ENCODE results near the gene POTEF.
"Not testable (repeated sequence)": the region's sequence is repeated elsewhere in the genome, so short reads cannot be mapped to it uniquely, and the experiment has no call there.

The POTEF gene

GRCh38 chr2:130129120-130129829 is at the start of gene POTEF:
Gene POTEF (minus strand): TSS chr2:130129222. CDS start chr2:130120515, 8,707 bp downstream.
- DNase-seq (ENCODE audit: extremely low spot score); POLR2A ChIA-PET; CTCF ChIA-PET: not testable (repeated sequence)

- POLR2A ChIA-PET: not testable (repeated sequence)
Observed at GRCh38 chr2:130174866-130175265, 45.8 kb upstream of the POTEF start.

DNA sequence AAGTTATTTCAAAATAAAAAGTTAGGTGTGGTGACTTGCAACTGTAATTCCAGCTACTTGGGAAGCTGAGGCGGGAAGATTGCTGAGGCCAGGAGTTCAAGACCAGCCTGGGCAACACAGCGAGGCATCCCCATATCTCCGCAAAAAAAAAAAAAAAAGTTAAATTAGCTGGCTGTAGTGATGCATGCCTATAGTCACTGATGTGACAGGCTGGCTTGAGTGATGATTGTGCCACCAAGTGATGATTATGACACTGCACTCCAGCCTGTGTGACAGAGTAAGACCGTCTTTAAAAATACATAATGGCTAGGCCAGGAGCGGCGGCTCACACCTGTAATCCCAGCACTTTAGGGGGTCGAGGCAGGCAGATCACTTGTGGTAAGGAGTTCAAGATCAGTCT is 40.9 kb upstream of the POTEF start:
- TF ChIP-seq CTCF (IDR thresholded peaks at IDR 0.05; ENCODE audit: control extremely low read depth, extremely low read depth, low read depth, missing control alignments): no peak
- no peak for DNase-seq (ENCODE audit: extremely low spot score)
- ChIA-PET CTCF (interaction anchor here (1.3 to 4.5 kb wide), 2 partner anchors 11 kb away, joined by 4 to 16 read pairs; partner anchors contain the start of gene SMPD4), POLR2A (interaction anchor here (0.6 kb wide), 1 partner anchor 10 kb away, joined by 12 read pairs; no protein-coding TSS in a partner anchor)

More at GRCh38 chr2:130174866-130175265, 45.8 kb upstream of the POTEF start:
- DNase-seq (ENCODE audit: extremely low spot score): not testable (repeated sequence)
- CTCF ChIA-PET: interaction anchor here (1.0 kb wide), 1 partner anchor 151 kb away, joined by 3 read pairs; no protein-coding TSS in a partner anchor

GRCh38 chr2:130169163-130169562 is 40.1 kb upstream of the POTEF start:
- ChIA-PET POLR2A (interaction anchor here (0.7 kb wide), 1 partner anchor 13 kb away, joined by 4 read pairs; no protein-coding TSS in a partner anchor), CTCF (interaction anchor here (4.5 kb wide), 1 partner anchor 12 kb away, joined by 16 read pairs; the partner anchor contains the start of gene SMPD4)
- not testable (repeated sequence) for DNase-seq (ENCODE audit: extremely low spot score)

DNA sequence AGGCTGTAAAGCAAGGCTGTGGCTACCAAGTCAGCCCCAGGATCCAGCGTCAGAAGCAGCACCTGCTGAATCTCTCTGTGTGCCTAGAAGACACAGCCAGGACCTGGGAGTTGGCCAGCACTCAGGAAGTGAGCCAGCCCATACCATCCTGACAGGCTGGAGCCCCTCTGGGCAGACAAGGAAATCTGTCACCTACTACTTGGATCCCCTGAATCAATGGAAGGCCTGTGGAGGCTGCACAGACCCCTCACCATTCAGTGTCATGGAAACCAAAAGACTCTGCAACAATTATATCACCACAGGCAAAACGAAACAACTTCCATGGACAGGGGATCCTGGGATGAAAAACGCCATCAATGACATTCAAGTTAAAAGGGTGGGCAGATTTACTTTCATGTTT is 37.6 kb upstream of the POTEF start:
- DNase-seq (ENCODE audit: extremely low spot score); POLR2A ChIA-PET; CTCF ChIA-PET: not testable (repeated sequence)

DNA sequence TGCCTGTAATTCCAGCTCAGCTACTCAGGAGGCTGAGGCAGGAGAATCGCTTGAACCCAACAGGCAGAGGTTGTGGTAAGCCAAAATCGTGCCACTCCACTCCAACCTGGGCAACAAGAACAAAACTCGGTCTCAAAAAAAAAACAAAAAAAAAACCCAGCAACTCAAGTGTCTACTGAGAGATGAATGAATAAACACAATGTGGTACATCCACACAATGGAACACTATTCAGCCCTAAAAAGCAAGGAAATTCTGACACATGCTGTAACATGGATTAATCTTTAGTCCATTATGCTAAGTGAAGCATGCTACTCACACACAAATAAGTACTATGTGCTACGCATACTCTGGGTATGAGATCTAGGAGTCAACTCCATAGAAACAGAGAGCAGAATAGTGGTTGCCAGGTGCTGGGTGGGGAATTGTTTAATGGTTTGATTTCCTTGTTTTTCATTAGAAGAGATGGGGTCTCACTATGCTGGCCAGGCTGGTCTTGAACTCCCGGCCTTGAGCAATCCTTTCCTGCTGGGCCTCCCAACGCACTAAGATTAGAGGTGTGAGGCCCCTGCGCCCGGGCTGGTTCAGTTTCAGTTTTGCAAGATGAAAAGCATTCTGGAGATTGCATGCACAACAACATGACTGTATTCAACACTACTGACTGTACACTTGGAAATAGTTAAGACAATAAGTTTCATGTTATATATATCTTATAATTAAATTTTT is 36.4 kb upstream of the POTEF start:
- ChIA-PET POLR2A (no interaction called here), CTCF (no interaction called here)
- DNase-seq (ENCODE audit: extremely low spot score): no peak
- no peak for TF ChIP-seq CTCF (IDR thresholded peaks at IDR 0.05; ENCODE audit: control extremely low read depth, extremely low read depth, low read depth, missing control alignments)

DNA sequence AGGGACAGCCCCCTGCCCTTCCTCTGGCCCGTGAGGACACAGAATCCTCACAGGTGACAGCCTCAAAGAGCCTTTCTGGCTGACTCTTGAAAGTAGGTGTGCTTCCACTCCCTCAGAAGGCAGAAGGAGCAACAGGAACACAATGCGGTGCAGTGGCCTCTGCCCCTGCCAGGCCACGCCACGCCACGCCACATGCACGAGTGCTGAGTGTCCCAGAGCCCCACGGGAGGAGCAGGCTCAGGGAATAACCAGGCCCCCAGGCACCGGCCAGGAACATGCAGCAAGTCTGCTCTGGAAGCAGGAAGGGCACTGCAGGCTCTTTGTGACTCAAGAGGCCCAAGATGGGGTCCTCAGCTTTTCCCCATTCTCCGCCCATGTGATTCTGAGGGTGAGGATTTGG is 33.9 kb upstream of the POTEF start:
- TF ChIP-seq CTCF (IDR thresholded peaks at IDR 0.05; ENCODE audit: control extremely low read depth, extremely low read depth, low read depth, missing control alignments): no peak
- CTCF ChIA-PET: no interaction called here
- DNase-seq (ENCODE audit: extremely low spot score): no peak
- POLR2A ChIA-PET: no interaction called here

DNA sequence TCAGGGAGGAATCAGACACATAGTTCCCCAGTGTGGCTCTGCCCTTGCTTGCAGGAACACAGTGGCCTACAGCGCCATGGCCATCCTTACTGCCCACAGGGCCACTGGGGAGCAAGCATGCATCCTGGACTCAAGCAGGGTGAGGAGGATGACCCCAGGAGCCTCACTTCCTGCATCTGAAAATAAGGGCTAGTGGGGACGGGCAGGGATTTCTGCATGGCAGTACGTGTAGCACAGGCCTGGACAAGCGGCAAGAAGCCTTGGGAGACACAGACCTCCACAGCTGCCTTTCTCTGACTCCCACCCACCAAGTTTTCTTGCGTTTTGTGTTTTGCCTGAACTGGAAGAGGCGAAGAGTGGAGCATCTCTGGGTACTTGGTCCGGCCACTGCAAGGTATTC is 33.5 kb upstream of the POTEF start:
- CTCF ChIA-PET; DNase-seq (ENCODE audit: extremely low spot score); POLR2A ChIA-PET: not testable (repeated sequence)

- CTCF ChIA-PET; POLR2A ChIA-PET; DNase-seq (ENCODE audit: extremely low spot score): not testable (repeated sequence)
Observed at GRCh38 chr2:130160838-130161705, 32.0 kb upstream of the POTEF start.

Measured in GM10248 (cell line).